H1 (cell line): Measurements from ENCODE around the gene GRM5. TPM values are rescaled to one million over a fixed set of nuclear protein-coding genes. Genes with fewer than 3 reads are reported as not detected.

Experiments
- JUND ChIP-seq: IDR thresholded peaks from 2 replicates; pipeline ENCODE4 v1.6.1; 2011; ENCODE audit warnings: mild to moderate bottlenecking, improper control_type of control experiment, low read length
- POLR2A ChIP-seq, 2 experiments: IDR thresholded peaks; 1 replicate in 1 of 2; 2 replicates in 1 of 2; pipeline ENCODE4 v1.6.1; 2011; ENCODE audit warnings: low read depth in 2 of 2, low read length in 2 of 2, mild to moderate bottlenecking in 2 of 2; ENCODE audit errors: control extremely low read depth in 1 of 2
- RNF2 ChIP-seq: fragments of 200-900, 300-1000 bp; sonication (generic); IDR thresholded peaks from 2 replicates; pipeline ENCODE4 v1.7.1; 2016; ENCODE audit warnings: borderline replicate concordance, low read depth, mild to moderate bottlenecking, antibody characterized with exemption, low read length; ENCODE audit not compliant: poor library complexity, severe bottlenecking; ENCODE audit errors: missing control alignments
- TAF1 ChIP-seq: IDR thresholded peaks from 2 replicates; pipeline ENCODE4 v1.6.1; 2011; ENCODE audit warnings: mild to moderate bottlenecking, low read depth, low read length
- polyA plus RNA-seq, 7 experiments: library from polyadenylated mRNA; depleted of rRNA in 3 of 7; stranded (reverse) in 5 of 7; unstranded in 2 of 7; fragments of >200 nt in 5 of 7; fragments of 200-250 nt in 2 of 7; gene quantifications; 1 replicate in 5 of 7; 2 replicates in 1 of 7; 4 replicates in 1 of 7; pipeline versions ENCODE4 v1.2.1 to v1.2.3, GENCODE V29; 2011 to 2013; ENCODE audit warnings: missing spikeins in 2 of 7, mixed read lengths in 2 of 7
- total RNA-seq: library from RNA; stranded (reverse); fragmentation: NEBNext Ultra II Directional; extraction: Animal tissue kit (Norgen Biotek cat#: 25700); gene quantifications from 2 replicates; pipeline ENCODE4 v1.2.1, GENCODE V29; 2021

Gene GRM5
- total and polyA plus RNA-seq, 2 of the 8 experiments (the other 6 are each of a cell fraction or from before 2014, with no cell fraction given), result 0.15 to 0.43 TPM

GRCh38 chr11:88555829-88556202 is 510.0 kb downstream of the GRM5 start (continued):
- TF ChIP-seq RNF2 (no peak), POLR2A (IDR thresholded peaks at IDR 0.05; ENCODE audit: control extremely low read depth in 1 of 2, low read depth in 2 of 2, low read length in 2 of 2) (no peak), JUND (no peak), TAF1 (no peak)
